Activated CD4-positive, alpha-beta T cell treated with anti-CD3 and anti-CD28 coated beads, Interleukin-10, Interleukin-2, amounts not matched to agents 100 ng/mL and 50 ng/mL, durations not matched to agents 16 hours and 8 hours (primary cell): Measurements from ENCODE around the gene MCRIP2.

ENCODE experiments used
- DNase-seq: peaks from one replicate; pipeline ENCODE4 v3.0.0-alpha.2; 2020

The MCRIP2 gene

DNA sequence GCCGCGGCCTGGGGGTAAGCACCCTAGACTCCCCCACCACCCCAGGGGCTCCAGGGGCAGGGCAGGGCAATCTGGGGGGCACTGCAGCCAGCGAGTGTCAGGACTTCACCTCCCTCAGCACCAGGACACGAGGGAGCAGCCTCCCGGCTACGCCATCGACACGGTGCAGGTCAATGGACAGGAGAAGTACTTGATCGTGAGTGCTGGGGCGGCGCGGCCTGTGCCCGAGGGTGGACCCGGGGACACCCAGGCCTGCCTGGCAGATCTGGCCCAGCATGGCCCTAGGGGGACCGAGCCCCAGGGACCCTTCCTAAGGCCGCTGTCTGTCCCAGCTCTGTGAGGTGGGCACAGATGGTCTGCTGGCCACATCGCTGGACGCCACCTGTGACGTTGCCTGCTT lies 30.7 kb downstream of the MCRIP2 start:
- no peak for DNase-seq

DNA sequence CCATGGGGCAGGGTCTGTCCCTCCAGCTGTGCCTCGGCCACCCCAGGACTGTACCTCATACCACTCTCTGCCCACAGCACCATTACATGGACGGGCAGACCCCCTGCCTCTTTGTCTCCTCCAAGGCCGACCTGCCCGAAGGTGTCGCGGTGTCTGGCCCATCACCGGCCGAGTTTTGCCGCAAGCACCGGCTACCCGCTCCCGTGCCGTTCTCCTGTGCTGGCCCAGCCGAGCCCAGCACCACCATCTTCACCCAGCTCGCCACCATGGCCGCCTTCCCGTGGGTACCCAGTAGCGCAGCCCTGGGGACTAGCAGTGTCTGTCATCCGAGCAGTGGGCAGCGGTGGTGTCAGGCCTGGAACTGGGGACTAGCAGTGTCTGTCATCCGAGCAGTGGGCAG lies 31.2 kb downstream of the MCRIP2 start:
- no peak for DNase-seq

DNA sequence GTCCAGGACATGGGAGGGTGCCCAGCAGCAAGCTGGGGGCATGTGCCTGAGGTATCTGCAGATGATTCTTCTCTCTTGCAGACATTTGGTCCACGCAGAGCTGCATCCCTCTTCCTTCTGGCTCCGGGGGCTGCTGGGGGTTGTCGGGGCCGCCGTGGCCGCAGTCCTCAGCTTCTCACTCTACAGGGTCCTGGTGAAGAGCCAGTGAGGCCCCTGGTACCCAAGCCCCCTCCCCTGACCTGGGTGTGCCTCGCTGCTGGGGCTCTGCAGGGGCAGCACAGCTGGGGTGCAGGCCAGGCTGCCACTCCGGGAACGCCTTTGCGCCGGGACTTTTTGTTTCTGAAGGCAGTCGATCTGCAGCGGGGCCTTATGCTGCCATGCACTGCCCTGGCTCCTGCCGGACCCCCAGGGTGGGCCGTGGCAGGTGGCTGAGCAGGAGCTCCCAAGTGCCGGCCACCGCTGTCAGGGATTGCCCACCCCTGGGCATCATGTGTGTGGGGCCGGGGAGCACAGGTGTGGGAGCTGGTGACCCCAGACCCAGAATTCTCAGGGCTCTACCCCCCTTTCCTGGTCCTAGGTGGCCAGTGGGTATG lies 31.9 kb downstream of the MCRIP2 start:
- DNase-seq: no peak

DNA sequence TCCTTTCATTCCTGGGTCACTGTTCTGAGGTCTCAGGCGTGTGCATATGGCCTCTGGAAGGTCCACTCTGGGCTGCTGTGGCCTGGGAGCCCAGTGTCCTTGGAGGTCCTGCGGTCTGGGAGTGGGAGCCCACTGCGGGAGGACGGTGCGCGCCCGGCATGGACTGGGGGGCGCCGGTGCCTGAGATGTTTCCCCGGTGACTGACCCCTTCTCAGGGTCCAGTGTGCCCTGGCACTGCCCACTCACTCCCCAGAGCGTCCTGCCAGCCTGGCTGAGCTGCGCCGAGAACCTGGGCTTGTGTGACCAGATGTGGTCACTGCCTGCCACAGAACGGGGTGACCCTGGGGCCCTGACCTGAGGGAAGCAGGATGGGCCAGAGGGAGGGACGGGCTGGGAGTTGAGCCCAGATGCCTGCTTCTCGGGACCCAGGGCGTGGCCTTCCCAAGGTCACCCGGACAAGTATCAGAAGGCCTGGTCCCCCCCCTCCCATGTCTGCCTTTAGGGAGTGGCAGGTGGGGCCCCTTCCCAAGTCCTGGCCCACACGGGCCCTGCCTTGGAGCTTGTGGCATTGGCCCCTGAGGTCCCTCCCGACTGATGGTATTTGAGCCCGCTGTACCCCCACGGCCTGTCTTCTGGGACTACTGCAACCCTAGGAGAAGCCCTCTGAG lies 32.7 kb downstream of the MCRIP2 start:
- DNase-seq: no peak

DNA sequence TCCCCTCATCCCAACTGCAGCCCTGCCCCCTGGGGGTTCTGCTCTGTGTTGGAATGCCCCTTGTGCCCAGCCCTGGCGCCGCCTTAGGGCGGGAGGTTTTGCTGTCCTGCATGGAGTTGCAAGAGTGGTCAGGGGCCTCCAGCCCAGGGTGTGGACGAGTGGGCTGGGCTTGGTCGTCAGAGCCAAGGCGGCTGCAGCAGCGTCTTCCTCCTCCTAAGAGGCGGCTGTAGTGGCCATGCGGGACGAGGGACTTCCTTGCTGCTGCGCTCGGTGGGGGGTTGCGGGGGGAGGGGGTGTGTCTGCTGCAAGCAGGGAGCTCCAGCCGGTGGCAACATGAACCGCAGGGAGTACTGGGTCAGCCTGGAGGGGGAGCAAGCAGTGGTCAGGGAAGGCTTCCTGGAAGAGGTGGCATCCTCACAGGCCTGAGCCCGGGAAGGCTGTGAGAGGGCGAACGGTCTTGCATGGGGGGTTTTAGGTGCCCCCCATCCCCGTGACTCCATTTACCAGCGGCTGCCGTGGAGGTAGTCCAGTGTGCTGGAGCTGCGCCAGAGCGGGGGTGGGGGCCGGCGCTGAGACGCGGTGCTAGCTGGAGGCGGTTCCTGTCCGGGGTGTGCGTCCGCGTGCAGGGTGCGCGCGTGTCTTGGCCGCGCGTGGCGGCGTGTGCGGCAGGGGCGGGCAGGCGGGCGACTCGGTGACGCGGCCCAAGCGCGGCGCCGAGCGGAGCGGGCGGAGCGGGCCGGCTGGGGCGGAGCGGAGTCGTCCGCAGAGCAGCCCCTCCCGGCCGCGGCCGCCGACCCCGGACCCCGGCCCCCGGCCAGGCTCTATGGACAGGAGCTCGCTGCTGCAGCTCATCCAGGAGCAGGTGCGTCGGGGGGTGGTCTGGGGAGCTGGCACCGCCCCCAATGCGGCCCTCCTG lies 33.6 kb downstream of the MCRIP2 start, which contains the start of gene RHBDL1:
Gene RHBDL1, plus strand, starts transcription at position 704 of the 916 bp plus-strand sequence. Its CDS starts 120 bp downstream, at position 824.
- DNase-seq: no peak

DNA sequence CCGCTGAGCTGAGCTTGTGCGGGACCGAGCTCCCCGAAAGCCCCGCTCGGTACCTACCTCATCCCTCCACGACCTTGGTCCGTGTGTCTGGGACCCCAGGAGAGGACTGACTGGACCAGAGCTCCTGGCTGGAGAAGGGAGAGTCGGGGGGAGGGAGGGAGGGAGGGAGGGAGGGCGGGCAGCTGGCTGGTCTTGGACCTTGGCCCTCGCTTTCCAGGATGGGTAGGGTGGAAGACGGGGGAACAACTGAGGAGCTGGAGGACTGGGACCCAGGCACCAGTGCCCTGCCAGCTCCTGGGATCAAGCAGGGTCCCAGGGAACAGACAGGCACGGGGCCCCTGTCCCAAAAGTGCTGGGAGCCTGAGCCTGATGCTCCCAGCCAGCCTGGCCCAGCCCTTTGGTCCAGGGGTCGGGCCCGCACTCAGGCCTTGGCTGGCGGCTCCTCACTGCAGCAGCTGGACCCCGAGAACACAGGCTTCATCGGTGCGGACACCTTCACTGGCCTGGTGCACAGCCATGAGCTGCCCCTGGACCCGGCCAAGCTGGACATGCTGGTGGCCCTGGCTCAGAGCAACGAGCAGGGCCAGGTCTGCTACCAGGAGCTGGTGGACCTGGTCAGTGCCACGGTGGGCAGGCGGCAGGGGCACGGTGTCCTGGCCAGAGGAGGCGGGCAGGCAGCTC lies 34.4 kb downstream of the MCRIP2 start:
- no peak for DNase-seq

DNA sequence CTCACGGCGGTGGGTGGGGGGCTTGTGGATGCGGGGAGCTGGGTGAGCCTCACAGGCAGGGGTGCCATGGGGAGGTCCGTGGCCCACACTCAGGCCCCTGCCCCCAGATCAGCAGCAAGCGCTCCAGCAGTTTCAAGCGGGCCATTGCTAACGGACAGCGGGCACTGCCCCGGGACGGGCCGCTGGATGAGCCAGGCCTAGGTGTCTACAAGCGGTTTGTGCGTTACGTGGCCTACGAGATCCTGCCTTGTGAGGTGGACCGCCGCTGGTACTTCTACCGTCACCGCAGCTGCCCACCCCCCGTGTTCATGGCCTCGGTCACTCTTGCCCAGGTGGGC lies 34.9 kb downstream of the MCRIP2 start:
- no peak for DNase-seq

DNA sequence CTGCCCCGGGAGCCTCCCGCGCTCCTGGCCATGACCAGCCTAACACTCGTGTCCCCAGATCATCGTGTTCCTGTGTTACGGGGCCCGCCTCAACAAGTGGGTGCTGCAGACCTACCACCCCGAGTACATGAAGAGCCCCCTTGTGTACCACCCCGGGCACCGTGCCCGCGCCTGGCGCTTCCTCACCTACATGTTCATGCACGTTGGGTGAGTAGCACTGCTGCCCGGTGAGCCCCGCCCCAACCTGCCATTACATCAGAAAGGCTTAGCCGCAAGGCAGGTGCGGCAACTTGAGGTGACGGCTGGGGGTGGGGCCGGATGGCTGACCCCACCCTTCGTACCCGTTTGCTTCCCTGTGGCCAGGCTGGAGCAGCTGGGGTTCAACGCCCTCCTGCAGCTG lies 35.3 kb downstream of the MCRIP2 start:
- no peak for DNase-seq

DNA sequence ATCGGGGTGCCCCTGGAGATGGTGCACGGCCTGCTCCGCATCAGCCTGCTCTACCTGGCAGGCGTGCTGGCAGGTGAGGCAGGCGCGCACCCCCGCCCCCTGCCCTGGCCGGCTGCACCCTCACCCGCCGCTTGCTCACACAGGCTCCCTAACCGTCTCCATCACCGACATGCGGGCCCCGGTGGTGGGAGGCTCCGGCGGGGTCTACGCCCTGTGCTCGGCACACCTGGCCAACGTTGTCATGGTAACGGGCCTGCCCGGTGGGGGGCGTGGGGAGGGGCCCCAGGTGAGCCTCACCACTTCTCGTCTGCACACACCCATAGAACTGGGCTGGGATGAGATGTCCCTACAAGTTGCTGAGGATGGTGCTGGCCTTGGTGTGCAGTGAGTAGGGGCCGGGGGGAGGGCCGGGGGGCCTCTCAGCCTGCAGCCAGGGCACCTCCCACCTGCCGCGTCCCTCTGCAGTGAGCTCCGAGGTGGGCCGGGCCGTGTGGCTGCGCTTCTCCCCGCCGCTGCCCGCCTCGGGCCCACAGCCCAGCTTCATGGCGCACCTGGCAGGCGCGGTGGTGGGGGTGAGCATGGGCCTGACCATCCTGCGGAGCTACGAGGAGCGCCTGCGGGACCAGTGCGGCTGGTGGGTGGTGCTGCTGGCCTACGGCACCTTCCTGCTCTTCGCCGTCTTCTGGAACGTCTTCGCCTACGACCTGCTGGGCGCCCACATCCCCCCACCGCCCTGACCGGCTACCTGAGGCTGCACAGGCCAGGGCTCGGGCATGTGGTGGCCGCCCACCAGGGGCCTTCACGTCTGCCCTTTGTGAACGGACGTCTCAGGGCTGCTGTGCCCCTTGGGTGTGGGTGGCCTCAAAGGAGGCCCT lies 35.9 kb downstream of the MCRIP2 start:
- DNase-seq: no peak

DNA sequence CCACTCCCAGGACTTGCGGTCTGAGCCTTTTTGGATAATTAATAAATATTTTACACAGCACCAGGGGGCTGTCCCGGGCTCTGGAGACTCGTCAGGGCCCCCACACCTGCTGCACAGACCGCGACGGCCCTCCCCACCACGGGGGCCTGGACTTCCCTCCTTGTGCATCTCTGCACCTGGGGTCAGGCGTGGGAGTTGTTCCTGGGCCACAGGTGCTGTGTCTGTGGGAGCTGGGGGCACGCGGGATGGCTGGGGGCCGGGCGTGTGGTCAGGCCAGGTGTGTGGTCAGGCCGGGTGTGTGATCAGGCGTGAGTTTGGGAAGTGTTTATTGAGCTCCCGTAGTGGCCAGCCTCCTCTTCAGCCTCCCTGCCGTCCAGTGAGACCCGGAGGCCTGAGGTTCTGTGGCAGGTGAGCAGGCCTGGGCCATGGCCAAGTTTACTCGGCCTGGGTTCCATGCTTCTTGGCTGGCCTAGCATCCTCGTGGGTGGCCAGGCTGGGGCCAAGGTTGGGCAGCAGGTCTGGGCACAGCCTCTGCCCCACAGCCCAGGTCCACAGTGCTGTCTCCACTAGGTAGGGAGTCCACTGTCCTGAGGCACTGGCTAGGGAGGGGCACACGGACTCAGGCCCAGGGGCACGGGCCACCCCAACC lies 36.7 kb downstream of the MCRIP2 start:
- DNase-seq: no peak

DNA sequence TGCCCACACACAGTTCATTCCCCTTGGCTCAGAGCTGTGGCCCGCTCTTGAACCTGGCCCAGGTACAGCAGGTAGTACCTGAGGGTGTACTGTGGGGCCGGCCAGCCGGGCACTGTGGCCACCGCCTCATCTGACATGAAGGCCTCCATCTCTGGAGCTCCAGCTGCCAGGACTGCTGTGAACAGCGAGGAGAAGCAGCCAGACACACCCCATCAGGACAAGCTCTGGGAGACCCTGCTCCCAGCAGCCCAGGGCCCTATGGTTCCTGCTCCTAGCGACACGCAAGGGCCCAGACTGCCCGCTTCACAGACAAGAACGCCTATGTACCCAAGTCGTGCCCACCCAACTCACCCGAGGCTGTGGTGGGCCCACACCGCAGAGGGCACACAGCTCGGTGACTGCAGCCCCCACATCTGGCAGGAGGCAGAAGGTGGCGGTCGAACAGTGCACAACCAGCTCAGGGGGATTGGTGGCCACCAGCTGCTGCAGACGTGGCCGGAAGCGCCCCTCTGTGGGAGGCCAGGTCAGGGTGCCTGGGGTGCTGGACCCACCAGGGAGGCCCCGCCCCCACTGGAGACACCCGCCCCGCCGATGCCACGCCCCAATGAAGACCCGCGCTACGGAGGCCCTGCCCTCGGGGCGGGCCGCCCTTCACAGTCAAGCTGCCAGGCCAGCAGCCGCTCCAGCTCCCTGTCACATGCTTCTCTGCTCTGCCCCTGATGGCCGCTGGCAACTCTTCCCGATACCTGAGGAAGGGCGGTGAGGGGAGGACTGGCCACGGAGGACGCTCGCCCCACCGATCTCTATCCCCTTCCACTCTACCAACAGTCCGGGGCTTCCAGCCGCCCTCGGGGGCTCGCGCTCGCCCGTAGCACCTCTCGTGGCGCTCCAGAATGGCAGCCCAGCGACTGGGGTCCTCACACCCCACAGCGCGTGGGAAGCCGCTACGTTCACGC lies 37.5 kb downstream of the MCRIP2 start:
- DNase-seq: peak; percentile 72

DNA sequence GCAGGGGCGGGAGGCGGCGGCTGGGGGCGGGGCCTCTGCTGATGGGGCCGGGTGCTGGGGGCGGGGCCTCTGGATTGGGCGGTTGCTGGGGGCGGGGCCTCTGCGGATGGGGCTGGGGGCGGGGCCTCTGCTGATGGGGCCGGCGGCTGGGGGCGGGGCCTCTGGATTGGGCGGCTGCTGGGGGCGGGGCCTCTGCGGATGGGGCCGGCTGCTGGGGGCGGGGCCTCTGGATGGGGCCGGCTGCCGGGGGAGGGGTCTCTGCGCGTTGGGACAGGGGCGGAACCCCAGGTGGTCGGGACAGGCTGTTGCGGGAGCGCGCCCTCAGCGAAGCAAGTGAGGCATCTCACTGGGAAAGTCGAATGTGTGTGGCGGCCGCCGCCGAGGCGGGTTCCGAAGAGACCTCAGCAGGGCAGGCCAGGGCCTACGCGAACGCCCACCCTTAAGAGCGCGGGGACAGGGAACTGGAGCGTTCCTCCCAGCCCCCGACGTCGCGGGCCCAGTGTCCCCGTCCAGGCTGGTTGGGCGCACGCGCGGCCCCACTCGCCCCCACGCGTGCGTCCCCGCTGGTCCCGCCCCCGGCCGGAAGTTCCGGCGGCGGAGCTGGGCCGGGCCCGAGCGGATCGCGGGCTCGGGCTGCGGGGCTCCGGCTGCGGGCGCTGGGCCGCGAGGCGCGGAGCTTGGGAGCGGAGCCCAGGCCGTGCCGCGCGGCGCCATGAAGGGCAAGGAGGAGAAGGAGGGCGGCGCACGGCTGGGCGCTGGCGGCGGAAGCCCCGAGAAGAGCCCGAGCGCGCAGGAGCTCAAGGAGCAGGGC lies 38.4 kb downstream of the MCRIP2 start, which contains the start of gene STUB1:
Gene STUB1, plus strand, starts transcription at position 597 of the 811 bp plus-strand sequence. Its CDS starts 116 bp downstream, at position 713.
- DNase-seq: peak; percentile 93

DNA sequence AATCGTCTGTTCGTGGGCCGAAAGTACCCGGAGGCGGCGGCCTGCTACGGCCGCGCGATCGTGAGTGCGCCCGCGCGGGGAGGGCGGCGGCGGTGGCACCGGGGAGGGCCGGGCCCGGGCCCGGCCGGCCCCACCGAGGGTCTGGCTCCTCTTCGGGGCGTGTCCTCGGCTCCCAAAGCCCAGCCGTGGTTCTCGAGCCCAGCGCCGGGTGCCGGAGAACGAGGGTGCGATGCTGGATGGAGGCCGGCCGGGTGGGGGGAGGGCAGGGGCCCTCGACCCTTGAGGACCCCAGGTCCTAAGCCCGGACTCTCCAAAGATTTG lies 39.0 kb downstream of the MCRIP2 start:
- DNase-seq: no peak

DNA sequence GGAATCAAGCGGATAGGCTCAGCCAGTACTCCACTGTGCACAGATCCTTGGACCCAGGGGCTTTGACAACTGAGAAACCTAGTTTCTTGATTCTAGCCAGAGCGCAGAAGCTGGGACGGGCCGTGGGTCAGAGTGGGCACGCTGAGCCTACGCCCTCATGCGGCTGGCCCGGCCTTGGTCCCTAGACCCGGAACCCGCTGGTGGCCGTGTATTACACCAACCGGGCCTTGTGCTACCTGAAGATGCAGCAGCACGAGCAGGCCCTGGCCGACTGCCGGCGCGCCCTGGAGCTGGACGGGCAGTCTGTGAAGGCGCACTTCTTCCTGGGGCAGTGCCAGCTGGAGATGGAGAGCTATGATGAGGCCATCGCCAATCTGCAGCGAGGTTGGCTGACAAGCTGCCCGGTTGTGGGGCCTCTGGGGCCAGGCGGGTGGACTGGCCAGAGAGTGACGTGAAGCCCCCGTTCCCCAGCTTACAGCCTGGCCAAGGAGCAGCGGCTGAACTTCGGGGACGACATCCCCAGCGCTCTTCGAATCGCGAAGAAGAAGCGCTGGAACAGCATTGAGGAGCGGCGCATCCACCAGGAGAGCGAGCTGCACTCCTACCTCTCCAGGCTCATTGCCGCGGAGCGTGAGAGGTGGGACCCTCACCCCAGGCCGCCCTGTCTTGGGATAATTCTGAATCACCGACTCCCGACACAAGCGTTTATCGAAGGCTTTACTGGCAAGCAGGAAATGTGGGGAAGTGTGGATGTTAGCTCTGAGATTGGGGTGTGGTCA lies 39.5 kb downstream of the MCRIP2 start:
- peak; percentile 39 for DNase-seq

DNA sequence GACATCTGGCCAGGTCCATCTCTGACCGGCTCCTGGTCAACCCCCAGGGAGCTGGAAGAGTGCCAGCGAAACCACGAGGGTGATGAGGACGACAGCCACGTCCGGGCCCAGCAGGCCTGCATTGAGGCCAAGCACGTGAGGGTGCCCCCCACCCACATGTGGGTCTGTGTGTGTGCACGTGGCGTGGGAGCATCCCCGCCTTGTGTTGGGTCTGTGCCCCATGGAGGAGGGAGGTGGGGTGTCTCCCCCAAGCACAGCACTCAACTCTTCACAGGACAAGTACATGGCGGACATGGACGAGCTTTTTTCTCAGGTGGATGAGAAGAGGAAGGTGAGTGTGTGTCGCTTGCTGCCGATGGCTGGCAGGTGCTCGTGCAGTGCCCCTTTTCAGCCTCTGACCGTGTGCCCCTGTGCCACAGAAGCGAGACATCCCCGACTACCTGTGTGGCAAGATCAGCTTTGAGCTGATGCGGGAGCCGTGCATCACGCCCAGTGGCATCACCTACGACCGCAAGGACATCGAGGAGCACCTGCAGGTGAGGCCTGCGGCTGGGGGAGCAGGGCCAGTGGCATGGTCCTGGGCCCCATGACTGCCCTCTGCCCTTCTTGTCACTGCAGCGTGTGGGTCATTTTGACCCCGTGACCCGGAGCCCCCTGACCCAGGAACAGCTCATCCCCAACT lies 40.3 kb downstream of the MCRIP2 start:
- DNase-seq: no peak

DNA sequence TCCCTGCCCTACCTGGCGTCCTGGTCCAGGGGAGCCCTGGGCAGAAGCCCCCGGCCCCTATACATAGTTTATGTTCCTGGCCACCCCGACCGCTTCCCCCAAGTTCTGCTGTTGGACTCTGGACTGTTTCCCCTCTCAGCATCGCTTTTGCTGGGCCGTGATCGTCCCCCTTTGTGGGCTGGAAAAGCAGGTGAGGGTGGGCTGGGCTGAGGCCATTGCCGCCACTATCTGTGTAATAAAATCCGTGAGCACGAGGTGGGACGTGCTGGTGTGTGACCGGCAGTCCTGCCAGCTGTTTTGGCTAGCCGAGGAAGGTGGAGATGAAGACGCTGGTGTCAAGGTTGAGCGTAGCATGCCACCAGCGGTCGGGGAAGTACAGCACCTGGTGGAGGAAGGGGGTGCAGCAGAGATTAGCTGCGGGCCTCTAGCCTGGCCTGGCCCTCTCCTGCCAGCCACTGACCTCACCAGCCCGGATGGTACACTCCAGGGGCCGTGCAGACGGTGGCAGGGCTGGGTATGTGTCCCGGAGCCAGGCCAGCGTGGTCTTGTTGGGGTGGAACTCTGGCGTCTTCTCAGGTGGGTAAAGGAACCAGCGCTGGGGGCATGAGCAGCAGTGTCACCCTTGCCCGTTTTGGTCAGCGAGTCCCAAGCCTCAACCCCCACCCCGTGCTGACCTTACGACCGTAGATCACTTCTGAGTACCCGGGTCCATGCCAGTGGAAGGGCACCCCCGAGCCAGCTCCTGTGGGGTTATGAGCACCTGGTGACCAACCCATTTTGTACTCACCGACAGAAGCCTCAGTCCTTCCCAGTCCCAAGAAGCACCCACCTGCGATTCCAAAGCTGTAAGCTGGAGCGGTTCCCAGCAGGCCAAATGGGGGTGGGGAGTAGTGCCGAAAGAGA lies 41.1 kb downstream of the MCRIP2 start:
- DNase-seq: no peak
